ENCODE data around the gene GFPT2.

GFPT2 gene

GRCh38 chr5:180367300-180367699 is 14.2 kb upstream of the GFPT2 start:
- Histone ChIP-seq H3K36me3 (ENCODE audit: control insufficient read depth in 1 of 2, insufficient read depth in 2 of 2, low read length in 2 of 2) (no peaks in the 10 kb centered on the region), H3K27me3 (ENCODE audit: control insufficient read depth in 1 of 2, insufficient read depth in 2 of 2, low read length in 2 of 2) (no peaks in the 10 kb centered on the region), H3K4me3 (ENCODE audit: low read depth in 1 of 2, low read length in 2 of 2) (no peak overlapping the region), H3K4me1 (ENCODE audit: control insufficient read depth in 1 of 2, insufficient read depth in 2 of 2, low read length in 2 of 2) (no peaks in the 10 kb centered on the region), H3K9me3 (ENCODE audit: control insufficient read depth in 1 of 2, low read length in 2 of 2) (no peaks in the 10 kb centered on the region), H3K9ac (ENCODE audit: low read depth in 1 of 2, low read length in 2 of 2) (no peak overlapping the region), H3K27ac (ENCODE audit: low read depth, low read length) (no peak overlapping the region)

GRCh38 chr5:180366326-180366725 is 13.2 kb upstream of the GFPT2 start:
- no peak overlapping the region for H3K9ac ChIP-seq (ENCODE audit: low read depth in 1 of 2, low read length in 2 of 2)
- H3K9me3 ChIP-seq (ENCODE audit: control insufficient read depth in 1 of 2, low read length in 2 of 2) = no peaks in the 10 kb centered on the region
- no peaks in the 10 kb centered on the region for H3K4me1 ChIP-seq (ENCODE audit: control insufficient read depth in 1 of 2, insufficient read depth in 2 of 2, low read length in 2 of 2)
- no peaks in the 10 kb centered on the region for H3K27me3 ChIP-seq (ENCODE audit: control insufficient read depth in 1 of 2, insufficient read depth in 2 of 2, low read length in 2 of 2)
- H3K36me3 ChIP-seq (ENCODE audit: control insufficient read depth in 1 of 2, insufficient read depth in 2 of 2, low read length in 2 of 2) = no peaks in the 10 kb centered on the region
- no peak overlapping the region for H3K27ac ChIP-seq (ENCODE audit: low read depth, low read length)
- no peak overlapping the region for H3K4me3 ChIP-seq (ENCODE audit: low read depth in 1 of 2, low read length in 2 of 2)

GRCh38 chr5:180365829-180366228 is 12.7 kb upstream of the GFPT2 start:
- H3K4me3 ChIP-seq (ENCODE audit: low read depth in 1 of 2, low read length in 2 of 2) = no peak overlapping the region
- no peak overlapping the region for H3K27ac ChIP-seq (ENCODE audit: low read depth, low read length)

GRCh38 chr5:180364306-180364856 is 11.2 kb upstream of the GFPT2 start:
- no peak overlapping the region for H3K9ac ChIP-seq (ENCODE audit: low read depth in 1 of 2, low read length in 2 of 2)
- no peak overlapping the region for H3K27ac ChIP-seq (ENCODE audit: low read depth, low read length)
- H3K27me3 ChIP-seq (ENCODE audit: control insufficient read depth in 1 of 2, insufficient read depth in 2 of 2, low read length in 2 of 2) = no peaks in the 10 kb centered on the region
- H3K36me3 ChIP-seq (ENCODE audit: control insufficient read depth in 1 of 2, insufficient read depth in 2 of 2, low read length in 2 of 2) = no peaks in the 10 kb centered on the region
- no peak overlapping the region for H3K4me3 ChIP-seq (ENCODE audit: low read depth in 1 of 2, low read length in 2 of 2)
- H3K9me3 ChIP-seq (ENCODE audit: control insufficient read depth in 1 of 2, low read length in 2 of 2) = no peaks in the 10 kb centered on the region
- H3K4me1 ChIP-seq (ENCODE audit: control insufficient read depth in 1 of 2, insufficient read depth in 2 of 2, low read length in 2 of 2) = no peaks in the 10 kb centered on the region

More at GRCh38 chr5:180365829-180366228, 12.7 kb upstream of the GFPT2 start:
- no peaks in the 10 kb centered on the region for H3K9me3 ChIP-seq (ENCODE audit: control insufficient read depth in 1 of 2, low read length in 2 of 2)
- H3K4me1 ChIP-seq (ENCODE audit: control insufficient read depth in 1 of 2, insufficient read depth in 2 of 2, low read length in 2 of 2) = no peaks in the 10 kb centered on the region
- H3K9ac ChIP-seq (ENCODE audit: low read depth in 1 of 2, low read length in 2 of 2) = no peak overlapping the region
- no peaks in the 10 kb centered on the region for H3K36me3 ChIP-seq (ENCODE audit: control insufficient read depth in 1 of 2, insufficient read depth in 2 of 2, low read length in 2 of 2)
- H3K27me3 ChIP-seq (ENCODE audit: control insufficient read depth in 1 of 2, insufficient read depth in 2 of 2, low read length in 2 of 2) = no peaks in the 10 kb centered on the region

GRCh38 chr5:180360078-180360957 is 7.2 kb upstream of the GFPT2 start:
- no peak overlapping the region for H3K4me3 ChIP-seq (ENCODE audit: low read depth in 1 of 2, low read length in 2 of 2)
- H3K9me3 ChIP-seq (ENCODE audit: control insufficient read depth in 1 of 2, low read length in 2 of 2) = no peaks in the 10 kb centered on the region
- H3K9ac ChIP-seq (ENCODE audit: low read depth in 1 of 2, low read length in 2 of 2) = no peak overlapping the region
- H3K27me3 ChIP-seq (ENCODE audit: control insufficient read depth in 1 of 2, insufficient read depth in 2 of 2, low read length in 2 of 2) = peaks cover 0 to 8% of the 10 kb centered on the region in 2 donors
- no peak overlapping the region for H3K27ac ChIP-seq (ENCODE audit: low read depth, low read length)
- no peaks in the 10 kb centered on the region for H3K4me1 ChIP-seq (ENCODE audit: control insufficient read depth in 1 of 2, insufficient read depth in 2 of 2, low read length in 2 of 2)
- no peaks in the 10 kb centered on the region for H3K36me3 ChIP-seq (ENCODE audit: control insufficient read depth in 1 of 2, insufficient read depth in 2 of 2, low read length in 2 of 2)

- no peak overlapping the region for H3K9ac ChIP-seq (ENCODE audit: low read depth in 1 of 2, low read length in 2 of 2)
- H3K27ac ChIP-seq (ENCODE audit: low read depth, low read length) = no peak overlapping the region
- no peaks in the 10 kb centered on the region for H3K36me3 ChIP-seq (ENCODE audit: control insufficient read depth in 1 of 2, insufficient read depth in 2 of 2, low read length in 2 of 2)
- no peaks in the 10 kb centered on the region for H3K9me3 ChIP-seq (ENCODE audit: control insufficient read depth in 1 of 2, low read length in 2 of 2)
- no peaks in the 10 kb centered on the region for H3K4me1 ChIP-seq (ENCODE audit: control insufficient read depth in 1 of 2, insufficient read depth in 2 of 2, low read length in 2 of 2)
- H3K27me3 ChIP-seq (ENCODE audit: control insufficient read depth in 1 of 2, insufficient read depth in 2 of 2, low read length in 2 of 2) = peaks cover 10 to 21% of the 10 kb centered on the region in 2 donors
- H3K4me3 ChIP-seq (ENCODE audit: low read depth in 1 of 2, low read length in 2 of 2) = no peak overlapping the region
These were observed 5.6 kb upstream of the GFPT2 start for GRCh38 chr5:180358694-180359093.

GRCh38 chr5:180358179-180358578 is 5.0 kb upstream of the GFPT2 start:
- H3K36me3 ChIP-seq (ENCODE audit: control insufficient read depth in 1 of 2, insufficient read depth in 2 of 2, low read length in 2 of 2) = no peaks in the 10 kb centered on the region
- no peaks in the 10 kb centered on the region for H3K4me1 ChIP-seq (ENCODE audit: control insufficient read depth in 1 of 2, insufficient read depth in 2 of 2, low read length in 2 of 2)
- no peak overlapping the region for H3K27ac ChIP-seq (ENCODE audit: low read depth, low read length)
- H3K27me3 ChIP-seq (ENCODE audit: control insufficient read depth in 1 of 2, insufficient read depth in 2 of 2, low read length in 2 of 2) = peaks cover 13 to 25% of the 10 kb centered on the region in 2 donors
- H3K4me3 ChIP-seq (ENCODE audit: low read depth in 1 of 2, low read length in 2 of 2) = no peak overlapping the region
- no peak overlapping the region for H3K9ac ChIP-seq (ENCODE audit: low read depth in 1 of 2, low read length in 2 of 2)
- no peaks in the 10 kb centered on the region for H3K9me3 ChIP-seq (ENCODE audit: control insufficient read depth in 1 of 2, low read length in 2 of 2)

- Histone ChIP-seq H3K27me3 (ENCODE audit: control insufficient read depth in 1 of 2, insufficient read depth in 2 of 2, low read length in 2 of 2) (peaks cover 32 to 41% of the 10 kb centered on the region in 2 donors), H3K9ac (ENCODE audit: low read depth in 1 of 2, low read length in 2 of 2) (no peak overlapping the region), H3K4me3 (ENCODE audit: low read depth in 1 of 2, low read length in 2 of 2) (no peak overlapping the region), H3K4me1 (ENCODE audit: control insufficient read depth in 1 of 2, insufficient read depth in 2 of 2, low read length in 2 of 2) (no peaks in the 10 kb centered on the region), H3K9me3 (ENCODE audit: control insufficient read depth in 1 of 2, low read length in 2 of 2) (no peaks in the 10 kb centered on the region), H3K27ac (ENCODE audit: low read depth, low read length) (no peak overlapping the region), H3K36me3 (ENCODE audit: control insufficient read depth in 1 of 2, insufficient read depth in 2 of 2, low read length in 2 of 2) (no peaks in the 10 kb centered on the region)
These were observed 1.8 kb upstream of the GFPT2 start for GRCh38 chr5:180354966-180355365.

GRCh38 chr5:180353980-180354452 is 880 bp upstream of the GFPT2 start:
- Histone ChIP-seq H3K36me3 (ENCODE audit: control insufficient read depth in 1 of 2, insufficient read depth in 2 of 2, low read length in 2 of 2) (no peaks in the 10 kb centered on the region), H3K4me1 (ENCODE audit: control insufficient read depth in 1 of 2, insufficient read depth in 2 of 2, low read length in 2 of 2) (no peaks in the 10 kb centered on the region), H3K9me3 (ENCODE audit: control insufficient read depth in 1 of 2, low read length in 2 of 2) (no peaks in the 10 kb centered on the region), H3K4me3 (ENCODE audit: low read depth in 1 of 2, low read length in 2 of 2) (peak overlapping the region in 1 of 2 donors; percentile 65), H3K27ac (ENCODE audit: low read depth, low read length) (no peak overlapping the region), H3K9ac (ENCODE audit: low read depth in 1 of 2, low read length in 2 of 2) (no peak overlapping the region), H3K27me3 (ENCODE audit: control insufficient read depth in 1 of 2, insufficient read depth in 2 of 2, low read length in 2 of 2) (peaks cover 37 to 43% of the 10 kb centered on the region in 2 donors)

Measured in duodenal mucosa (tissue), 2 donors.